HG03196 (cell line): ENCODE results near the gene CERCAM.
A peak's percentile ranks its signal among the peaks of the same experiment; 100 is the strongest.

ENCODE experiments used
- ATAC-seq: cut with Tn5 transposase; IDR thresholded peaks from one replicate; pipeline ENCODE4 v1.9.1; 2021; ENCODE audit not compliant: unreplicated experiment

The CERCAM gene

DNA sequence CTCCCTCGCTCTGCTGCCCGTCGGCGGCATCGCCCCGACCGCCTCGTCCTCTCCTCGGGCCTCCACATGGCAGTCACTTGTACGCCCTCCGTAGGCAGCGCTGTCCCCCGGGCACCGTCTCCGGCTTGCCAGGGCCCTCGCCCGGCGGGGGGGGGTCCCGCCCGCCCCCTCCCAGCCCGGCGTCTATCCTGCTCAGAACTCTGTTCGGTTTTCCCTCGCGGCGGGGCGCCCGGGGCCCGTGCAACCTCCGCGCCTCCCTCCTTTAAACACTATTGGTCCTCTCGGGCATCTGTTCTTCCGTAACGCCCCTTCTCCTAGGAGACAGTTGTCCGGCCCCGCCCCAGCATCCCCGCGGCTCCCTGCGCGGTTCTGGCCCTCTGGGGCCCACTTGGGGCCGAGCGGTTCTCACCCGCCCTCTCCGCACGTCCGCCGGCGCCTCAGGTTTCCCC, 36.0 kb downstream of the CERCAM start:
- peak; percentile 57 for ATAC-seq

- ATAC-seq: no peak
Observed at GRCh38 chr9:128457207-128457606, 36.5 kb downstream of the CERCAM start.

GRCh38 chr9:128459011-128459410, 38.4 kb downstream of the CERCAM start:
- no peak for ATAC-seq

DNA sequence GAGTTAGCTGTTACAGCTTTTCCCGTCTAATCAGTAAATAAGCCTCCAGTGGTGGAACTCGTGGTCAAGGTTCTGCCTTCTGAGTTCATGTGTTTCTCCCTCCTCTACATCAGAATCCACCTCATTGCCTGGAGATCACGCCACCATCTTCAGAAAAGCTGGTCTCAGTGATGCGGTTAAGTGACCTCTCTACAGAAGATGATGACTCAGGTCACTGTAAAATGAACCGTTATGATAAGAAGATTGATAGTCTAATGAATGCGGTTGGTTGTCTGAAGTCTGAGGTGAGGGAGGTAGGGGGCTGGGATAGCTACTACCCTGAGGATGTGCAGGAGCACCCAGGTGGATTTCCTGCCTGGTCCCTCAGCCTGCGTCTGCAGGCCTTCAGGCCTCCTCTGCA, 48.4 kb downstream of the CERCAM start:
- no peak for ATAC-seq

GRCh38 chr9:128470560-128470959, 49.9 kb downstream of the CERCAM start:
- ATAC-seq: no peak

DNA sequence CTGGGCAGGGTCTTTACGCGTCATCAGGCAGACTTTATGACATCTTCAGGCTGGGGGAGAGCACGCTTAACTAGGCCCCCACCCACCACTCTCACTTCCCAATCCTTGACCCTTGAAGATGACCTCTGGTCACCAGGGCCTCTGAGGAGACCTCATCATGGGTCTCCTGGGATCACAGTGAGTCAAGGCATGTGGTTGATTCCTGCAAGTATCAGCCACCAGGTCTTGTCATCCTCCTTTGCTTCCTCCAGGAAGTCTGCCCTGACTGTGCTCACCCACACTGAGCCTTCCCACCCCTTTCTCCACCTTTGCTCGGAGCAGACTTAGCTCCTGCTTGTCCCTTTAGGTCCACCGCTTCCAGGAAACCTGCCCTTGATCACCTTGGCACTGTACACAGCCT, 52.4 kb downstream of the CERCAM start:
- no peak for ATAC-seq

DNA sequence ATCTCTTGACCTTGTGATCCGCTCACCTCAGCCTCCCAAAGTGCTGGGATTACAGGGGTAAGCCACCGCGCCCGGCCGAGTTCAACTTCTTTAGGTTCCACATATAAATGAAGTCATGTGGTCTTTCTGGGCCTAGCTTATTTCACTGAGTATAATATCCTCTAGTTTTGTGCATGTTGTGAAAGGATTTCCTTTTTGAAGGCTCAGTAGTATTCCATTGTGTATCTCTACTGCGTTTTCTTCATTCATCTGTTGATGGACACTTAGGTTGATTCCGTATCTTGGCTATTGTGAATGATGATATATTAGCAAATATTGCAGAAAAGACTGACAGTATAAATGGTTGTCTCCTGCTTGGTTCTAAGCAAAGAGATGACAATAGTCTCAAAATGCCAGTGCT, 55.2 kb downstream of the CERCAM start:
- no peak for ATAC-seq

DNA sequence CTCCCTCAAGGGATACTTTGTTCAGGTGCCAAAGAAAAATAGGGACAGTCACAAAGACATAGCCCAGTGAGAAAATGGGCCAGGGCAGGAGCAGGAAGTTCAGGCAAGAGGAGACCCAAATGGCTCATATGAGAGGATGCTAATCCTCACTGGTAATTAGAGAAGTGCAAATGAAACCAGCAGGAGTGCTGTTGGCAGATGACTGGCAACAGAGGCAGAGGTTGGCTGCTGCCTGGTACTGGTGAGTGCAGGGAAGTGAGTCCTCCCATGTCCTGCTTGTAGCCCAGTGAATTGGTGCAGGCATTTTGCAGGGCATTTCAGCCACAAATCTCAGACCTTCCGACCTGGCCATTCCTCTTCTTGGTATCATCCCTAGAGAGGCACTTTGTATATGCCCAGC, 58.6 kb downstream of the CERCAM start:
- ATAC-seq: no peak

- no peak for ATAC-seq
Observed at GRCh38 chr9:128481561-128481960, 60.9 kb downstream of the CERCAM start.

- no peak for ATAC-seq
Observed at GRCh38 chr9:128482186-128482585, 61.5 kb downstream of the CERCAM start.

DNA sequence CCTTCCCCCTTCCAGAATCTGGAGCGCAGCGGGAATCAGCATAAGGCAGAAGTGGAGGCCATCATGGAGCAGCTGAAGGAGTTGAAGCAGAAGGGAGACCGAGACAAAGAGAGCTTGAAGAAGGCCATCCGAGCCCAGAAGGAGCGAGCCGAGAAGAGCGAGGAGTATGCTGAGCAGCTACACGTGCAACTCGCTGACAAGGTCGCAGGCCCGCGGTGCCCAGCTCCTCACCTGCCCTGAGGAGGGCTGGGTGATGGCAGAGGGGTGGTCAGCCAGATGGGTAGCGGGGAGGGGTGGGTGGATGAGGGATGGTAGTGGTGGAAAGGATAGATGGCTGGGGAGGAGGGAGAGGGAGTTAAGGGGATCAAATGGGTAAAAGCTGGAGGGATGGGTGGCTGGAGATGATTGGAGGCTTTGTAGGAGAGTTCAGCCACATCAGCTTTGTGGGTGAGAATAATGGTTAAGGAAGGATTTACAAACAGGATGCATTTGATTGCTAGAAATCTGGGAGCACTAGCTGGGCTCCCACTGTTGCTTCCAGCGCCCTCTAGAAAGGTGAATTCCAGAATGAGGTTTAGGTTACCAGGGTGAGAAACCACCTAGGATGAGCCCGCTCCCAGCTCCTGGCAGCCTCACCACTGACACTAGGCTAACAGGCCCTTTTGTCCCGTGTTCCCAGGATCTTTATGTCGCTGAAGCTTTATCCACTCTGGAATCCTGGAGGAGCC, 64.2 kb downstream of the CERCAM start:
- no peak for ATAC-seq

- ATAC-seq: no peak
Observed at GRCh38 chr9:128485414-128485855, 64.8 kb downstream of the CERCAM start.

- no peak for ATAC-seq
Observed at GRCh38 chr9:128486201-128486600, 65.5 kb downstream of the CERCAM start.
